WI38 (cell line): ENCODE data around the gene FERMT2.
"Not testable (repeated sequence)": the region's sequence is repeated elsewhere in the genome, so short reads cannot be mapped to it uniquely, and the experiment has no call there.

ENCODE experiments used
- H3K4me3 ChIP-seq: 2 replicates; pipeline ENCODE4 v1.5.1; 2011; ENCODE audit warnings: low read depth, mild to moderate bottlenecking, control low read depth, low read length
- TF ChIP-seq, protein P1 (sequence below): IDR thresholded peaks from 2 replicates; pipeline ENCODE4 v1.5.1; 2012; ENCODE audit warnings: low read depth, mild to moderate bottlenecking, control low read depth, low read length

The FERMT2 gene

DNA sequence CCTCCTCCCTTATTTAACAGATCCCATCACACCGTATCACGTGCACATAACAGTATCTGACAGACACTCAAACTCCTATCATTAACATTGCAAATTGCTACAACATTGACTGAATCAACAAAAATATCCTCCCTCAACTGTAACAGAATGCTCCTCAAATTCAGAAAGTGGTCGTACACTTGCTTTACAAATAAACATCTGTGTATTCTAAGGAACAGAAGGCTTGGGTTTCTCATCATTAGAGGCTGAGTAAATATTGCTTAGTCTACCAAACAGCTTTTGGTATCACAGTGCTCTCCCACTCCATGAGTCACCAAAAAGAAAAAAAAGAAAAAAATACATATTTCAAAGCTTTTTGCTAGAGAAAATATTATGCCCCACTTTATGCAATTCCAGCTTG, 23.9 kb downstream of the FERMT2 start:
- H3K4me3 ChIP-seq = no peak overlapping the region
- TF ChIP-seq, protein P1, sequence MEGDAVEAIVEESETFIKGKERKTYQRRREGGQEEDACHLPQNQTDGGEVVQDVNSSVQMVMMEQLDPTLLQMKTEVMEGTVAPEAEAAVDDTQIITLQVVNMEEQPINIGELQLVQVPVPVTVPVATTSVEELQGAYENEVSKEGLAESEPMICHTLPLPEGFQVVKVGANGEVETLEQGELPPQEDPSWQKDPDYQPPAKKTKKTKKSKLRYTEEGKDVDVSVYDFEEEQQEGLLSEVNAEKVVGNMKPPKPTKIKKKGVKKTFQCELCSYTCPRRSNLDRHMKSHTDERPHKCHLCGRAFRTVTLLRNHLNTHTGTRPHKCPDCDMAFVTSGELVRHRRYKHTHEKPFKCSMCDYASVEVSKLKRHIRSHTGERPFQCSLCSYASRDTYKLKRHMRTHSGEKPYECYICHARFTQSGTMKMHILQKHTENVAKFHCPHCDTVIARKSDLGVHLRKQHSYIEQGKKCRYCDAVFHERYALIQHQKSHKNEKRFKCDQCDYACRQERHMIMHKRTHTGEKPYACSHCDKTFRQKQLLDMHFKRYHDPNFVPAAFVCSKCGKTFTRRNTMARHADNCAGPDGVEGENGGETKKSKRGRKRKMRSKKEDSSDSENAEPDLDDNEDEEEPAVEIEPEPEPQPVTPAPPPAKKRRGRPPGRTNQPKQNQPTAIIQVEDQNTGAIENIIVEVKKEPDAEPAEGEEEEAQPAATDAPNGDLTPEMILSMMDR = no peak

DNA sequence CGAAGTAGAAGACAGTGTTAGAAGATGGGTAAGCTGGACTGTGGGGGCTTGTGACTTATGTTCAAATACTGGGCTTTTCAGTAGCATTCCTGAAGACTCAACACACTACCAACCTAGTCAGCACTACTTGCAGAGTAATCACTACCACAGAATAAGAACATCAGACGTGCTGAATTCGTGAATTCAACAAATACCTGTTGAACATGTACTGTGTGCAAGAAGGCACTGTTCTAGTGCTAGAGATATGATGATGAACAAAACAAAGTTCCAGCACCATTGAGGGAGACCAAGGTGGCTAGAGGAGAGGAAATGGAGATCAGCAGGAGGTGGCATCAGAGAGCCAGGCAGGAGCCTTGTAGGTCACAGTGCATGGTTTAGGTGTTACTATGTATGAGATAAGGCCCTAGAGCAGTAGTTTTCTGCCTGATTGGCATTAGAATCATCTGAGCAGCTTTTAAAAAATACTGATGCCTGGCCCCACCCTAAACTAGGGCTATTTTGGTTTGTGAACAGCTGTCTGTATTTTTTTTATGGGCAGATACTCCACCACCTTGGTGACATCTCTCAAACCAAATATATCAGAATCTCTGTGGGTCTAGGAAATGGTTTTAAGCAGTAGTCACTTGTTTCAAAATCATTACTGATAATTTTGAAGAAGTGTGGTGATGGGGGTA, 26.8 kb downstream of the FERMT2 start:
- H3K4me3 ChIP-seq = no peak overlapping the region
- TF ChIP-seq, protein P1 = no peak

DNA sequence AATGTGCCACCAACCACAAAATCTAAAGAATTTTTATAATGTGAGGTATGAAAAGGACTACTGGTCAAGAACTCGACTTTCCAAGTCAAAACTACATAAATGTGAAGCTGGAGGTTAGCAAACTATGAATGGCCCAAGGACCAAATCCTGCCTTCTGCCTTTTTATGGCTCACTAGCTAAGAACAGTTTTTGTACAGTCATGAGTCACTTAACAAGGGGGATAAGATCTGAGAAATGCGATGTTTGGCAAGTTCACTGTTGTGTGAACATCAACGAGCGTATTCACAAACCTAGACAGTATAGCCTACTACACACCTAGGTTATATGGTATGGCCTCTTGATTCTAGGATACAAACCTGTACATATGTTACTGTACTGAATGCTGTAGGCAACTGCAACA, 28.2 kb downstream of the FERMT2 start:
- TF ChIP-seq, protein P1 = no peak

DNA sequence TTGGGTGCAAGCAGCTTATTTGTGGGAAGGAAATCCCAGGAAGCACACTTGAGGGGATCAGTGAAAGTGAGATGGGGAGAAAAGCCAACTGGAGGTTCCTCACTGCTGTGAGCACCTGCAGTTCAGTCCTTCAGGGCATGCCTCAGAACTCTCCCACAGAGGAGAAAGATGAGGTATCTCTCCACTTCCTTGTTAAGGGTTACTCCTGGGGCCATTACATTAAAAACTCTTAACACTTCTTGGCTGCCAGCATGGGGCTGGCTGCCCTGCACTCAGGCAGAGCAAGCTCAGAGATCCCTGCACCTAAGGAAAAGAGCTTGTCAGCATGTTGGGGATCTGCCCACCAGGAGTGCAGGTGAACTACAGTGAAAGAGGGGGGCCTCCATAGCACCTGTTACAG, 28.8 kb downstream of the FERMT2 start:
- H3K4me3 ChIP-seq = no peak overlapping the region
- TF ChIP-seq, protein P1 = no peak

More for the DNA sequence above, 28.2 kb downstream of the FERMT2 start:
- H3K4me3 ChIP-seq = no peak overlapping the region

DNA sequence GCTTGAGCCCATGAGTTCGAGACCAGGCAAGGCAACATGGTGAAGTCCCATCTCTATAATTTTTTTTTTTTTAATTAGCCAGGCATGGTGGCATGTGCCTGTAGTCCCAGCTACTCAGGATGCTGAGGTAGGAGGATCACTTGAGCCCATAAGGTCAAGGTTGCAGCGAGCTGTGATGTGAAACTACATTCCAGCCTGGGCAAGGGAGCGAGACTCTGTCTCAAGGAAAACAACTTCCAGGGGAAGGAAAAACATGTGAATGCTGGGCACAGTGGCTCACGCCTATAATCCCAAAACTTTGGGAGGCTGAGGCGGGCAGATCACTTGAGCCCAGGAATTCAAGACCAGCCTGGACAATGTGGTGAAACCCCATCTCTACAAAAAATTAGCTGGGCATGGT, 30.4 kb downstream of the FERMT2 start:
- H3K4me3 ChIP-seq = not testable (repeated sequence)

DNA sequence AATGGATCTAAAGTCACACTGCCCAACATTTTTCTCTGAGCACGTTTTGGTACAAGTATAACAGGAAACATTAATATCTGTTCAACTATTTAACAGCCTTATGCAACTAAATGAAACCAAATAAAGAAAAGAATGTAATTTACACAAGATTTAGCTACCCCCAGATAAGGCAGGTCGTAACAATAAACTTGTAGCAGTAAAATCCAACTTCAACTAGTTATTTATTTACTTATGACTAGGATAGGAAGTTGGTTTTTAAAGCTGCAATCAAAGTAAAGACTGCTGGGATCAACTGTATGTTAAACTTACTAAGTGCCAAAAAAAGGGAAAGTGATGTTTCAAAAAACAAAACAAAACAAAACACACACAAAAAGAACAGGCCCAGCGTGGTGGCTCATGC, 30.9 kb downstream of the FERMT2 start:
- no peak overlapping the region for H3K4me3 ChIP-seq

DNA sequence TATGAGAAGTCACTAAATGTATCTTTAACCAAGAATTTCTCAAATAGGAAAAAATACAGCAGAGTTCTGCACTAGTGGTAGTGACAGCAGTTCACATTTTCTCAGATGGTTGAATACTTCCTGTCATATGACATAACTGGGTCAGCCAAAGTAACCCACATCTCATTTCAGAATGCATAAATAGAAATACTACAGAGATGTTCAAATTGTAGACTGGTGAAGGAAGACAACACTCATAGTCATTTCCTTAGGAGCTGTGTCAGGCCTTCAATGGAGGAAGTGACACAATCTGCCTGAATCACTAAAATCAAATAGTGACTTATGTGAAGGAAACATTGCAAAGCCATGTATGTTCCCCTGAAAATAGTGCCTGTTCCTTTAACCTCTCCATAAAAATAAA, 32.4 kb downstream of the FERMT2 start:
- no peak overlapping the region for H3K4me3 ChIP-seq
- TF ChIP-seq, protein P1 = no peak

More for the DNA sequence above, 30.9 kb downstream of the FERMT2 start:
- TF ChIP-seq, protein P1 = no peak

DNA sequence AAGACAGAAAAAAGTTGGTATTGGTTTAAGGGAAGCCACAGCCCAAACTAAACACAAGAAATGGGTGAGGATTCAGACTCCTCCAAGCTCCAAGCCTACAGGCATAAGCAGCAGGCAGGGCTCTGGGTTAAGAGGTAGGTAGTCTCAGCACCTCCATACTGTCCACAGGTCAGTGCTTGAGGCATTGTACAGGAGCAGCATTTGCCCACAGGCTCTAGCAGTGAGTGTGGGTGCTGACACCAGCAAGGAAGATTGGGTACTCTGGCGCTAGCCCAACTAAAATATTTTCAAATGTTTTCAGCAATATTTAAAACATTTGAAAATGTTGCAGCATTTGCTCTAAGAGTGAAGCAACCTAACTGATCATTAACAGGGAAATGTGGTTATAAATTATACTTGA, 33.1 kb downstream of the FERMT2 start:
- TF ChIP-seq, protein P1 = no peak

More for the DNA sequence above, 33.1 kb downstream of the FERMT2 start:
- H3K4me3 ChIP-seq = no peak overlapping the region
